K562 (cell line): ENCODE results near the gene PLAAT4.

Source experiments
- CREB1 ChIP-seq, 2 experiments: sonication (generic) in 1 of 2; formaldehyde crosslinking in 1 of 2; IDR thresholded peaks; 2 replicates each; pipeline versions ENCODE4 v1.6.1 to v1.8.0; 2012 to 2022; ENCODE audit warnings: inconsistent platforms in 1 of 2, mild to moderate bottlenecking in 1 of 2, missing genetic modification reagents in 1 of 2, moderate library complexity in 1 of 2
- JUND ChIP-seq, 2 experiments: IDR thresholded peaks; 2 replicates in 1 of 2; 3 replicates in 1 of 2; pipeline ENCODE4 v1.6.1; 2011; ENCODE audit warnings: borderline replicate concordance in 2 of 2, low read depth in 2 of 2, low read length in 2 of 2, improper control_type of control experiment in 1 of 2, missing biosample characterization in 1 of 2, missing genetic modification characterization in 1 of 2, missing genetic modification reagents in 1 of 2
- SIN3A ChIP-seq, 2 experiments: fragments of 150-350 bp in 1 of 2; IDR thresholded peaks; 2 replicates each; pipeline ENCODE4 v1.6.1; 2011 to 2016; ENCODE audit warnings: borderline replicate concordance in 2 of 2, low read depth in 2 of 2, low read length in 2 of 2, mild to moderate bottlenecking in 2 of 2, moderate library complexity in 2 of 2; ENCODE audit not compliant: control insufficient read depth in 1 of 2
- YY1 ChIP-seq, 3 experiments: IDR thresholded peaks; 2 replicates each; pipeline ENCODE4 v1.6.1; 2011; ENCODE audit warnings: low read length in 2 of 3, mild to moderate bottlenecking in 2 of 3, moderate library complexity in 2 of 3, borderline replicate concordance in 1 of 3, control low read depth in 1 of 3, low read depth in 1 of 3; ENCODE audit not compliant: insufficient read depth in 3 of 3, insufficient replicate concordance in 2 of 3, control insufficient read depth in 1 of 3, insufficient read length in 1 of 3; ENCODE audit errors: extremely low read depth in 1 of 3
- ZNF239 ChIP-seq: fragments of 250-450 bp; sonication (Bioruptor Pico); IDR thresholded peaks from 2 replicates; pipeline ENCODE4 v1.4.0; 2020; ENCODE audit warnings: mild to moderate bottlenecking
- TF ChIP-seq, protein P1 (sequence below), 3 experiments: IDR thresholded peaks in 2 of 3; conservative IDR thresholded peaks in 1 of 3; 2 replicates each; pipeline ENCODE4 v1.5.1; 2011 to 2012; ENCODE audit warnings: low read length in 3 of 3, mild to moderate bottlenecking in 3 of 3, control low read depth in 2 of 3, improper control_type of control experiment in 1 of 3, inconsistent platforms in 1 of 3, low read depth in 1 of 3, mixed read lengths in 1 of 3, moderate library complexity in 1 of 3; ENCODE audit not compliant: insufficient read depth in 2 of 3

DNA sequence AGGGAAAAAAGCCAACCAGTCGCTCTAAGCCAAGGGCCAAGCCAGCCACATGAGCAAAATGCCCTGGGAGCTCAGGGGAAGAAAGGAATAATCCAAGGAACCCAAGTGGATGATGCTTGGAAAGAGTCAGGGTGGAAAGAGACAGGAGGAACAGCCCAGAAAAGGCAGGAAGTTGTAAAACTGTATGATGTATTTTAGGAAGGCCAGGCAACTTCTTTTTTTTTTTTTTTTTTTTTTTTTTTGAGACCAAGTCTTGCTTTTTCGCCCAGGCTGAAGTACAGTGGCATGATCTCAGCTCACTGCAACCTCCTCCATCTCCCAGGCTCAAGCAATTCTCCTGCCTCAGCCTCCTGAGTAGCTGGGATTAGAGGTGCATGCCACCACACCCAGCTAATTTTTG is 29.1 kb upstream of the PLAAT4 start:
- TF ChIP-seq CREB1 (IDR thresholded peaks at IDR 0.05) (no peak), CREB1 (CRISPR knock-in tag; IDR thresholded peaks at IDR 0.05) (no peak), YY1 (IDR thresholded peaks at IDR 0.05; ENCODE audit: borderline replicate concordance in 1 of 3, control insufficient read depth in 1 of 3, extremely low read depth in 1 of 3, insufficient read depth in 3 of 3, insufficient read length in 1 of 3, insufficient replicate concordance in 2 of 3, low read depth in 1 of 3, low read length in 2 of 3) (no peak), SIN3A (IDR thresholded peaks at IDR 0.05; ENCODE audit: borderline replicate concordance in 2 of 2, control insufficient read depth in 1 of 2, low read depth in 2 of 2, low read length in 2 of 2) (no peak), JUND (IDR thresholded peaks at IDR 0.05; ENCODE audit: borderline replicate concordance, low read depth, low read length) (no peak), JUND (tag; IDR thresholded peaks at IDR 0.05; ENCODE audit: borderline replicate concordance, low read depth, low read length) (no peak), ZNF239 (CRISPR knock-in tag) (no peak)
- TF ChIP-seq, protein P1, sequence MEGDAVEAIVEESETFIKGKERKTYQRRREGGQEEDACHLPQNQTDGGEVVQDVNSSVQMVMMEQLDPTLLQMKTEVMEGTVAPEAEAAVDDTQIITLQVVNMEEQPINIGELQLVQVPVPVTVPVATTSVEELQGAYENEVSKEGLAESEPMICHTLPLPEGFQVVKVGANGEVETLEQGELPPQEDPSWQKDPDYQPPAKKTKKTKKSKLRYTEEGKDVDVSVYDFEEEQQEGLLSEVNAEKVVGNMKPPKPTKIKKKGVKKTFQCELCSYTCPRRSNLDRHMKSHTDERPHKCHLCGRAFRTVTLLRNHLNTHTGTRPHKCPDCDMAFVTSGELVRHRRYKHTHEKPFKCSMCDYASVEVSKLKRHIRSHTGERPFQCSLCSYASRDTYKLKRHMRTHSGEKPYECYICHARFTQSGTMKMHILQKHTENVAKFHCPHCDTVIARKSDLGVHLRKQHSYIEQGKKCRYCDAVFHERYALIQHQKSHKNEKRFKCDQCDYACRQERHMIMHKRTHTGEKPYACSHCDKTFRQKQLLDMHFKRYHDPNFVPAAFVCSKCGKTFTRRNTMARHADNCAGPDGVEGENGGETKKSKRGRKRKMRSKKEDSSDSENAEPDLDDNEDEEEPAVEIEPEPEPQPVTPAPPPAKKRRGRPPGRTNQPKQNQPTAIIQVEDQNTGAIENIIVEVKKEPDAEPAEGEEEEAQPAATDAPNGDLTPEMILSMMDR (IDR thresholded peaks at IDR 0.05 in 2 of 3, conservative IDR thresholded peaks at IDR 0.05 in 1 of 3; ENCODE audit: insufficient read depth in 2 of 3, low read depth in 1 of 3, low read length in 3 of 3), result no peak
